B cell (primary cell): ENCODE measurements around the gene CD38. TPM values are rescaled to one million over a fixed set of nuclear protein-coding genes. Genes with fewer than 3 reads are reported as not detected.

Source experiments
- ATAC-seq: fragments of 200-7000 bp; cut with Tn5 transposase; one replicate; pipeline ENCODE4 v1.10.0; 2021; ENCODE audit warnings: low read depth, mild to moderate bottlenecking, moderate number of reproducible peaks, moderate library complexity
- CTCF ChIA-PET: fragments of 350-600 bp; sonication (Branson Sonifier 250); formaldehyde crosslinking; loops from one replicate; lab custom pipeline; 2021; ENCODE audit warnings: antibody characterized with exemption, inconsistent platforms; lab: Charles Lee
- POLR2A ChIA-PET: fragments of 350-600 bp; sonication (Branson Sonifier 250); formaldehyde crosslinking; loops from one replicate; lab custom pipeline; 2021; ENCODE audit warnings: antibody characterized with exemption; lab: Charles Lee
- DNase-seq: peaks from one replicate; pipeline ENCODE4 v3.0.0; 2013
- H2AFZ ChIP-seq: 2 replicates; pipeline ENCODE4 v1.6.1; 2012; ENCODE audit warnings: mild to moderate bottlenecking, low read depth, low read length; ENCODE audit not compliant: insufficient read depth, poor library complexity, severe bottlenecking
- H3K27ac ChIP-seq, 2 donors: 1 replicate in 1 of 2; 2 replicates in 1 of 2; pipeline ENCODE4 v1.5.1; 2012 to 2013; ENCODE audit warnings: low read length in 2 of 2, mild to moderate bottlenecking in 2 of 2, moderate library complexity in 1 of 2
- H3K27me3 ChIP-seq, 4 experiments: fragments of 200-600 bp in 1 of 4; sonication (generic) in 1 of 4; replicated peaks in 1 of 4; 1 replicate in 2 of 4; 2 replicates in 2 of 4; pipeline versions ENCODE4 v1.6.1 to v1.7.0; 2013 to 2016; ENCODE audit warnings: low read length in 3 of 4, mild to moderate bottlenecking in 2 of 4, mixed read lengths in 1 of 4, moderate library complexity in 1 of 4; ENCODE audit not compliant: insufficient read depth in 4 of 4, control insufficient read depth in 3 of 4; ENCODE audit errors: control extremely low read depth in 1 of 4
- H3K36me3 ChIP-seq, 2 experiments: replicated peaks in 1 of 2; 1 replicate in 1 of 2; 2 replicates in 1 of 2; pipeline versions ENCODE4 v1.6.1 to v1.7.1; 2013; ENCODE audit warnings: low read length in 1 of 2; ENCODE audit not compliant: insufficient read depth in 2 of 2, control insufficient read depth in 1 of 2; ENCODE audit errors: control extremely low read depth in 1 of 2, extremely low read depth in 1 of 2
- H3K4me1 ChIP-seq, 2 donors: fragments of 200-600 bp in 1 of 2; sonication (generic) in 1 of 2; 1 replicate in 1 of 2; 2 replicates in 1 of 2; pipeline versions ENCODE4 v1.5.1 to v1.6.1; 2013 to 2017; ENCODE audit warnings: low read length in 2 of 2; ENCODE audit not compliant: control insufficient read depth in 2 of 2, insufficient read depth in 2 of 2
- H3K4me2 ChIP-seq: replicated peaks from 2 replicates; pipeline ENCODE3; 2012; ENCODE audit warnings: mild to moderate bottlenecking, low read depth, low read length; ENCODE audit not compliant: poor library complexity, severe bottlenecking
- H3K4me3 ChIP-seq, 5 experiments: fragments of 200-600 bp in 1 of 5; sonication (generic) in 1 of 5; 1 replicate in 3 of 5; 2 replicates in 2 of 5; pipeline versions ENCODE4 v1.5.1 to v1.7.0; 2011 to 2016; ENCODE audit warnings: low read length in 4 of 5, mild to moderate bottlenecking in 4 of 5, low read depth in 2 of 5, control low read depth in 1 of 5, moderate library complexity in 1 of 5; ENCODE audit not compliant: insufficient read depth in 1 of 5; ENCODE audit errors: control extremely low read depth in 1 of 5, extremely low read depth in 1 of 5
- H3K79me2 ChIP-seq: fragments of 200-600 bp; sonication (generic); one replicate; pipeline ENCODE4 v1.6.0; 2016; ENCODE audit warnings: low read length; ENCODE audit not compliant: control insufficient read depth, insufficient read depth
- H3K9ac ChIP-seq: fragments of 200-600 bp; sonication (generic); 2 replicates; pipeline ENCODE4 v1.6.1; 2017; ENCODE audit warnings: mild to moderate bottlenecking, low read length, moderate library complexity
- H3K9me3 ChIP-seq, 3 donors: one replicate each; pipeline versions ENCODE4 v1.6.1 to v1.7.1; 2013; ENCODE audit warnings: low read length in 2 of 3; ENCODE audit not compliant: control insufficient read depth in 2 of 3, insufficient read depth in 1 of 3; ENCODE audit errors: control extremely low read depth in 1 of 3
- H4K20me1 ChIP-seq: 2 replicates; pipeline ENCODE4 v1.6.0; 2012; ENCODE audit warnings: mild to moderate bottlenecking, low read length; ENCODE audit not compliant: insufficient read depth, control insufficient read depth, poor library complexity, severe bottlenecking
- H3K27ac Mint-ChIP-seq: one replicate; pipeline ENCODE4 v1.8.0; 2021; ENCODE audit warnings: mixed read lengths
- H3K27me3 Mint-ChIP-seq: one replicate; pipeline ENCODE4 v1.8.0; 2021; ENCODE audit warnings: mixed read lengths
- H3K4me1 Mint-ChIP-seq: one replicate; pipeline ENCODE4 v1.8.0; 2021; ENCODE audit warnings: mixed read lengths
- H3K4me3 Mint-ChIP-seq: one replicate; pipeline ENCODE4 v1.8.0; 2021; ENCODE audit warnings: mixed read lengths
- H3K9me3 Mint-ChIP-seq: one replicate; pipeline ENCODE4 v1.8.0; 2022; ENCODE audit warnings: mixed read lengths; ENCODE audit not compliant: insufficient read depth
- CTCF ChIP-seq: fragments of 200-600 bp; IDR thresholded peaks from one replicate; pipeline ENCODE4 v1.8.0; 2022; ENCODE audit warnings: antibody characterized with exemption, mild to moderate bottlenecking
- EZH2 ChIP-seq: IDR thresholded peaks from 2 replicates; pipeline ENCODE4 v1.6.1; 2012; ENCODE audit warnings: borderline replicate concordance, low read depth, mild to moderate bottlenecking, moderate library complexity, low read length; ENCODE audit not compliant: insufficient read depth, poor library complexity, severe bottlenecking
- WGBS: methylation state at CpG from one replicate; pipeline ENCODE4 v1.1.5; 2013; ENCODE audit warnings: missing lambda C conversion rate; ENCODE audit not compliant: insufficient coverage; 5-methylcytosine and 5-hydroxymethylcytosine counted together
- intact Hi-C: fragments of 100-400 bp; cut with micrococcal nuclease; formaldehyde crosslinking; loops from one replicate; pipeline ENCODE4 v1.10.0; 2022
- polyA plus RNA-seq: library from polyadenylated mRNA; depleted of rRNA; stranded (reverse); fragments of >200 nt; gene quantifications from 2 replicates; pipeline ENCODE4 v1.2.3, GENCODE V29; 2012
- total RNA-seq, 2 donors: library from RNA; stranded (reverse); fragments of 120-200 nt in 1 of 2; gene quantifications; 1 replicate in 1 of 2; 2 replicates in 1 of 2; pipeline versions ENCODE4 v1.2.3 to v1.2.4, GENCODE V29; 2013 to 2022

Gene CD38
- total and polyA plus RNA-seq, 2 donors (not counting 1 experiment from before 2014, with no cell fraction given), result 10.1 to 12.9 TPM

GRCh38 chr4:15737255-15737654, 40.9 kb upstream of the CD38 start:
- no peak overlapping the region for H3K4me3 Mint-ChIP-seq

GRCh38 chr4:15738877-15739276, 39.3 kb upstream of the CD38 start:
- no peaks in the 10 kb centered on the region for H3K4me1 Mint-ChIP-seq
- Histone ChIP-seq H2AFZ (no peak overlapping the region), H3K27ac (no peak overlapping the region), H3K4me1 (peaks cover 0 to 12% of the 10 kb centered on the region in 2 donors), H3K36me3 (no peaks in the 10 kb centered on the region), H3K9me3 (peaks cover 2 to 19% (median 16%) of the 10 kb centered on the region in 3 donors), H3K4me2 (no peak overlapping the region), H3K27me3 (peaks cover 0 to 3% (median 0%) of the 10 kb centered on the region in 4 experiments), H3K9ac (no peak overlapping the region), H3K4me3 (no peak overlapping the region), H3K79me2 (no peaks in the 10 kb centered on the region), H4K20me1 (no peaks in the 10 kb centered on the region)
- TF ChIP-seq EZH2 (no peak), CTCF (no peak)
- ChIA-PET POLR2A (no interaction called here), CTCF (interaction anchor here (0.8 to 1.6 kb wide), 2 partner anchors 59 to 207 kb away, joined by 3 read pairs; no protein-coding TSS in a partner anchor)
- H3K27me3 Mint-ChIP-seq, result peaks cover 4% of the 10 kb centered on the region
- intact Hi-C loops, result no loop called here
- no peak for DNase-seq
- ATAC-seq, result no peak
- no peak overlapping the region for H3K4me3 Mint-ChIP-seq
- WGBS, result 75% methylated on average over 1 of the region's 1 CpG
- H3K27ac Mint-ChIP-seq, result no peak overlapping the region
- H3K9me3 Mint-ChIP-seq, result peaks cover 11% of the 10 kb centered on the region

More at GRCh38 chr4:15737255-15737654, 40.9 kb upstream of the CD38 start:
- Histone ChIP-seq H3K36me3 (no peaks in the 10 kb centered on the region), H3K4me3 (no peak overlapping the region), H3K27ac (no peak overlapping the region), H3K27me3 (peaks cover 0 to 3% (median 0%) of the 10 kb centered on the region in 4 experiments), H3K9ac (no peak overlapping the region), H3K4me2 (no peak overlapping the region), H2AFZ (no peak overlapping the region), H3K79me2 (no peaks in the 10 kb centered on the region), H4K20me1 (no peaks in the 10 kb centered on the region), H3K9me3 (peaks cover 0 to 12% (median 11%) of the 10 kb centered on the region in 3 donors), H3K4me1 (peaks cover 0 to 12% of the 10 kb centered on the region in 2 donors)
- ATAC-seq (no peak), DNase-seq (no peak)
- TF ChIP-seq CTCF, result no peak
- TF ChIP-seq EZH2, result no peak
- no peak overlapping the region for H3K27ac Mint-ChIP-seq
- ChIA-PET POLR2A (no interaction called here), CTCF (no interaction called here)
- intact Hi-C loops, result no loop called here
- peaks cover 3% of the 10 kb centered on the region for H3K9me3 Mint-ChIP-seq
- 74% methylated on average over 2 of the region's 3 CpGs for WGBS
- H3K27me3 Mint-ChIP-seq, result peaks cover 4% of the 10 kb centered on the region
- no peaks in the 10 kb centered on the region for H3K4me1 Mint-ChIP-seq
